OCI-LY7 (cell line): Measurements from ENCODE around the gene PUDP. TPM values are rescaled to one million over a fixed set of nuclear protein-coding genes. Genes with fewer than 3 reads are reported as not detected.

Experiments used
- BruUV-seq: library from RNA; stranded (reverse); fragments of 400-500 nt; replicated peaks from 2 replicates; lab custom pipeline; 2021; lab: Mats Ljungman, UMichigan
- CTCF ChIA-PET: fragments of 300-600 bp; sonication (Branson Sonifier 250); formaldehyde crosslinking; loops from one replicate; lab custom pipeline; 2022; ENCODE audit warnings: antibody characterized with exemption; ENCODE audit not compliant: unreplicated experiment; lab: Charles Lee
- POLR2A ChIA-PET: fragments of 300-600 bp; sonication (Branson Sonifier 250); formaldehyde crosslinking; loops from one replicate; lab custom pipeline; 2022; ENCODE audit warnings: antibody characterized with exemption; lab: Charles Lee
- DNase-seq: peaks from one replicate; pipeline ENCODE4 v3.0.0-alpha.2; 2015; ENCODE audit warnings: low spot score
- H2AFZ ChIP-seq: fragments of 200-600 bp; sonication (generic), shearing (Covaris generic); 2 replicates; pipeline ENCODE4 v1.6.1; 2014; ENCODE audit warnings: mild to moderate bottlenecking, antibody characterized with exemption, low read length, moderate library complexity
- H3K27ac ChIP-seq: fragments of 200-600 bp; sonication (generic); 2 replicates; pipeline ENCODE4 v1.5.1; 2014; ENCODE audit warnings: mixed run types, low read depth, mild to moderate bottlenecking, moderate library complexity, low read length, inconsistent platforms; ENCODE audit not compliant: poor library complexity, severe bottlenecking
- H3K36me3 ChIP-seq: fragments of 200-600 bp; sonication (generic); 2 replicates; pipeline ENCODE4 v1.6.1; 2014; ENCODE audit warnings: mild to moderate bottlenecking, antibody characterized with exemption, low read length, moderate library complexity, mixed read lengths; ENCODE audit not compliant: insufficient read depth
- H3K4me1 ChIP-seq: fragments of 200-600 bp; sonication (generic); 2 replicates; pipeline ENCODE4 v1.5.1; 2014; ENCODE audit warnings: mild to moderate bottlenecking, low read length; ENCODE audit not compliant: insufficient read depth, poor library complexity, severe bottlenecking
- H3K4me2 ChIP-seq: fragments of 200-600 bp; sonication (generic); 2 replicates; pipeline ENCODE4 v1.6.1; 2014; ENCODE audit warnings: mild to moderate bottlenecking, low read length
- H3K4me3 ChIP-seq: fragments of 200-600 bp; sonication (generic); 2 replicates; pipeline ENCODE4 v1.5.1; 2014; ENCODE audit warnings: mild to moderate bottlenecking, low read depth, low read length; ENCODE audit not compliant: poor library complexity, severe bottlenecking
- H3K79me2 ChIP-seq: fragments of 200-600 bp; sonication (generic); 2 replicates; pipeline ENCODE4 v1.6.1; 2016; ENCODE audit warnings: low read depth, mild to moderate bottlenecking, low read length, moderate library complexity, mixed read lengths; ENCODE audit not compliant: insufficient read depth
- H3K9me2 ChIP-seq: fragments of 200-600 bp; sonication (generic); 2 replicates; pipeline ENCODE4 v1.6.1; 2016; ENCODE audit warnings: mild to moderate bottlenecking, low read length, mixed read lengths; ENCODE audit not compliant: insufficient read depth
- H3K9me3 ChIP-seq: fragments of 200-600 bp; sonication (generic); 2 replicates; pipeline ENCODE4 v1.6.1; 2014; ENCODE audit warnings: mild to moderate bottlenecking, mixed run types, low read length, mixed read lengths
- H4K20me1 ChIP-seq: fragments of 200-600 bp; sonication (generic); 2 replicates; pipeline ENCODE4 v1.6.1; 2014; ENCODE audit warnings: mild to moderate bottlenecking, antibody characterized with exemption, low read length, moderate library complexity, mixed read lengths; ENCODE audit not compliant: insufficient read depth
- EZH2phosphoT487 ChIP-seq: fragments of 200-600 bp; sonication (generic); IDR thresholded peaks from 2 replicates; pipeline ENCODE4 v1.6.1; 2018; ENCODE audit warnings: low read depth, borderline replicate concordance, mild to moderate bottlenecking, mixed run types, antibody characterized with exemption, low read length, moderate library complexity, mixed read lengths
- intact Hi-C: fragments of 100-400 bp; cut with micrococcal nuclease; formaldehyde crosslinking; loops from one replicate; pipeline ENCODE4 v1.10.0; 2022; ENCODE audit not compliant: unreplicated experiment
- total RNA-seq, 2 experiments: library from RNA; depleted of rRNA in 1 of 2; stranded (reverse); fragments of >200 nt in 1 of 2; shearing (Covaris generic) in 1 of 2; gene quantifications; 2 replicates each; pipeline ENCODE4 v1.2.3, GENCODE V29; 2014 to 2022
- TF ChIP-seq, protein P1 (sequence below): fragments of 200-600 bp; sonication (generic); conservative IDR thresholded peaks from 2 replicates; pipeline ENCODE4 v1.5.1; 2014; ENCODE audit warnings: mild to moderate bottlenecking, antibody characterized with exemption, low read length, moderate library complexity, mixed read lengths

PUDP gene
- total RNA-seq, 2 experiments from 2014 or later, result 8.8 to 25.7 TPM

DNA sequence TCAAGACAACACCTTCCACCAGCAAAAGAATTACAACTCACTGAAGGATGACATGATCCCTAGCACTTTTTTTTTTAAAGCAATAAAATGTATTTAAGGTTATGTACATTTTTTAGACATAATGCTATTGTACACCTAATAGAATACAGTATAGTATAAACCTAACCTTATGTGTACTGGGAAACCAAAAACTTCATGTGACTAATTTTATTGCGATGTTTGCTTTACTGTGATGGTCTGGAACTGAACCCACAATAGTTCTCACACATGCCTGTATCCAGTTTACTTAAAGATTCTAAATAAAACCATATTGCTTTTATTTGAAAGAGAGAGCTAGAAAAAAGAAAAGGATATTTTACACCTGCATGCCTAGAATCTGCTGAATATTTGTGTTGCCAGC lies 4.9 kb downstream of the PUDP start:
- no peaks in the 10 kb centered on the region for H3K9me2 ChIP-seq
- H4K20me1 ChIP-seq, result no peaks in the 10 kb centered on the region
- POLR2A ChIA-PET, result interaction anchor here (0.8 to 1.1 kb wide), 2 partner anchors 9 to 31 kb away, joined by 3 to 4 read pairs; no protein-coding TSS in a partner anchor
- CTCF ChIA-PET, result interaction anchor here (1.6 kb wide), 1 partner anchor 10 kb away, joined by 4 read pairs; no protein-coding TSS in a partner anchor
- H3K9me3 ChIP-seq, result no peaks in the 10 kb centered on the region
- H3K27ac ChIP-seq, result no peak overlapping the region
- H3K4me1 ChIP-seq, result peaks cover 23% of the 10 kb centered on the region
- H3K4me2 ChIP-seq, result no peak overlapping the region
- H3K36me3 ChIP-seq, result peaks cover 24% of the 10 kb centered on the region
- no peak overlapping the region for H2AFZ ChIP-seq
- no peak for DNase-seq
- H3K79me2 ChIP-seq, result peaks cover 50% of the 10 kb centered on the region; the same call in 1 of the 2 replicates
- TF ChIP-seq, protein P1, sequence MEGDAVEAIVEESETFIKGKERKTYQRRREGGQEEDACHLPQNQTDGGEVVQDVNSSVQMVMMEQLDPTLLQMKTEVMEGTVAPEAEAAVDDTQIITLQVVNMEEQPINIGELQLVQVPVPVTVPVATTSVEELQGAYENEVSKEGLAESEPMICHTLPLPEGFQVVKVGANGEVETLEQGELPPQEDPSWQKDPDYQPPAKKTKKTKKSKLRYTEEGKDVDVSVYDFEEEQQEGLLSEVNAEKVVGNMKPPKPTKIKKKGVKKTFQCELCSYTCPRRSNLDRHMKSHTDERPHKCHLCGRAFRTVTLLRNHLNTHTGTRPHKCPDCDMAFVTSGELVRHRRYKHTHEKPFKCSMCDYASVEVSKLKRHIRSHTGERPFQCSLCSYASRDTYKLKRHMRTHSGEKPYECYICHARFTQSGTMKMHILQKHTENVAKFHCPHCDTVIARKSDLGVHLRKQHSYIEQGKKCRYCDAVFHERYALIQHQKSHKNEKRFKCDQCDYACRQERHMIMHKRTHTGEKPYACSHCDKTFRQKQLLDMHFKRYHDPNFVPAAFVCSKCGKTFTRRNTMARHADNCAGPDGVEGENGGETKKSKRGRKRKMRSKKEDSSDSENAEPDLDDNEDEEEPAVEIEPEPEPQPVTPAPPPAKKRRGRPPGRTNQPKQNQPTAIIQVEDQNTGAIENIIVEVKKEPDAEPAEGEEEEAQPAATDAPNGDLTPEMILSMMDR, result no peak
- TF ChIP-seq EZH2phosphoT487, result no peak
- H3K4me3 ChIP-seq, result no peak overlapping the region
- BruUV-seq, result no TSS peak
- intact Hi-C loops, result no loop called here

DNA sequence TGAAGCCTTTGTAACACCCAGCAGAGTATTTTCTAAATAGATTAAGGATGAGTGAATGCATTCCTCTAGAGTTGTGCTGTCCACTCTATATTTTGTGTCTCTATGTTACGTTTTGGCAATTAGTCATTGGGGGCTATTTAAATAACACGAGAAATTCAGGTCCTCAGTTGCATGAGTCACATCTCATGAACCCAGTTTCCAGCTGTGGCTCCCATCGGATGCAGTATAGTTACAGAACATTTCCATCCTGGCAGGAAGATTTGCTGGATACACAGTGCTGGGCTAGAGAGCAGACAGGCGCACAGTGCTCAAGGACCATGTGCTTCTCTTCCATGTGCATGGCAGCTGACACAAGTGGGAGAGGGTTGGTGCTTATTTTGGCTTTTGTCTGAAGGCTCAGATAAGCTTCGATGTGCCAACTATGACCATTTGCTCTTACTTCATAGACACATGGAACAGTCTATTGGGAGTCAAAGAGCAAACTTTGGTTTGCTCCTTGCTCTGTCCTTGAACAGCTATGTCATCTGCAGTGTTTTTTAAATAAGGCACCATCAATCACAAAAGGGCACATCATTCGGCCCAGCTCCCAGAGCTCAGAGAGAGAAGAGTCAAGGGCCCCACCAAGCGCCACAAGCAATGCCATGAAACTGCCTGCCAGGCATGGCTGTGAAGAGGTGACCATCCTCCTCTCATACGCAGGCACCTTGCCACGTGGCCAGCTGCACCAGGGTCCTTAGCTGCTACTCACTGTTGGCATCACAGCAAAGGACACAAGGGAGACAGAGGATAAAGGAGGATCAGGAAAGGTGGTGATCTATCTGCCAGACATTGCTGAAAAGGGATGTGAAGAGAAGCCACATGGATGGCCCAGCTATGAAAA lies 8.5 kb downstream of the PUDP start:
- no peaks in the 10 kb centered on the region for H4K20me1 ChIP-seq
- peaks cover 23% of the 10 kb centered on the region for H3K4me1 ChIP-seq
- ChIA-PET CTCF (no interaction called here), POLR2A (interaction anchor here (0.7 to 1.0 kb wide), 2 partner anchors 7 to 110 kb away, joined by 3 read pairs; no protein-coding TSS in a partner anchor)
- intact Hi-C loops, result no loop called here
- no peak overlapping the region for H3K4me2 ChIP-seq
- TF ChIP-seq, protein P1, result no peak
- no peak for TF ChIP-seq EZH2phosphoT487
- peaks cover 43% of the 10 kb centered on the region for H3K79me2 ChIP-seq
- no peaks in the 10 kb centered on the region for H3K9me3 ChIP-seq
- no peak overlapping the region for H3K27ac ChIP-seq
- no peak overlapping the region for H2AFZ ChIP-seq
- peaks cover 24% of the 10 kb centered on the region for H3K36me3 ChIP-seq
- H3K4me3 ChIP-seq, result no peak overlapping the region
- no TSS peak for BruUV-seq
- no peaks in the 10 kb centered on the region for H3K9me2 ChIP-seq
- no peak for DNase-seq
